GM12891 (cell line): Measurements from ENCODE around the gene PRKCE.

Experiments
- PAX5 ChIP-seq: IDR thresholded peaks from 2 replicates; pipeline ENCODE4 v1.6.1; 2011; ENCODE audit warnings: low read length, moderate library complexity, mild to moderate bottlenecking; ENCODE audit not compliant: insufficient read depth, severe bottlenecking
- POLR2A ChIP-seq: IDR thresholded peaks from 2 replicates; pipeline ENCODE4 v1.6.1; 2011; ENCODE audit warnings: low read depth, low read length, control low read depth
- POLR2AphosphoS5 ChIP-seq: IDR thresholded peaks from 2 replicates; pipeline ENCODE4 v1.6.1; 2011; ENCODE audit warnings: low read depth, low read length, control low read depth
- POU2F2 ChIP-seq: IDR thresholded peaks from 2 replicates; pipeline ENCODE4 v1.6.1; 2011; ENCODE audit warnings: low read depth, mild to moderate bottlenecking, control low read depth, low read length, moderate library complexity
- TAF1 ChIP-seq: IDR thresholded peaks from 2 replicates; pipeline ENCODE4 v1.6.1; 2011; ENCODE audit warnings: low read depth, low read length, control low read depth

DNA sequence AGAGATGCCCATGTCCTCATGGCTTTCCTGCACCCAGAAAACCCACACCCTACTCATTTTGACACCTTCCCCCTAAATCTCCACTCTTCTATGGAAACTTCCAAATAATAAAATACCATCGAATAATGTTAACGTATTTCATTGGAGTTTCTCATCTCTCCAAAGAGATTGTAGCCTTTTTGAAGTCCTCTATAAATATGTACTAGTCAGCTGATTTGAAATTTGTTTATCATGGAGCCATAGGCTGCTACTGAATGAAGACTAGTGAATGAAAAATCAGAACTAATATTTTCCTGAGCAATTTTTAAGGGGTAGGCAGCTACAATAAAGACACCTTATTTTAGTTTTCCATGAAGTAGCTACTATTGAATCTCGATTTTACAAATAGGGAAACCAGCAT lies 419.6 kb downstream of the PRKCE start:
- no peak for TF ChIP-seq POLR2A
- no peak for TF ChIP-seq POLR2AphosphoS5
- no peak for TF ChIP-seq TAF1
- no peak for TF ChIP-seq POU2F2
- TF ChIP-seq PAX5, result no peak
